ENCODE data around the gene DICER1. TPM values are rescaled to one million over a fixed set of nuclear protein-coding genes. Genes with fewer than 3 reads are reported as not detected.

Gene DICER1
- total RNA-seq, 4 donors from 2014 or later: 64.3 to 125 (median 78.0) TPM

DNA sequence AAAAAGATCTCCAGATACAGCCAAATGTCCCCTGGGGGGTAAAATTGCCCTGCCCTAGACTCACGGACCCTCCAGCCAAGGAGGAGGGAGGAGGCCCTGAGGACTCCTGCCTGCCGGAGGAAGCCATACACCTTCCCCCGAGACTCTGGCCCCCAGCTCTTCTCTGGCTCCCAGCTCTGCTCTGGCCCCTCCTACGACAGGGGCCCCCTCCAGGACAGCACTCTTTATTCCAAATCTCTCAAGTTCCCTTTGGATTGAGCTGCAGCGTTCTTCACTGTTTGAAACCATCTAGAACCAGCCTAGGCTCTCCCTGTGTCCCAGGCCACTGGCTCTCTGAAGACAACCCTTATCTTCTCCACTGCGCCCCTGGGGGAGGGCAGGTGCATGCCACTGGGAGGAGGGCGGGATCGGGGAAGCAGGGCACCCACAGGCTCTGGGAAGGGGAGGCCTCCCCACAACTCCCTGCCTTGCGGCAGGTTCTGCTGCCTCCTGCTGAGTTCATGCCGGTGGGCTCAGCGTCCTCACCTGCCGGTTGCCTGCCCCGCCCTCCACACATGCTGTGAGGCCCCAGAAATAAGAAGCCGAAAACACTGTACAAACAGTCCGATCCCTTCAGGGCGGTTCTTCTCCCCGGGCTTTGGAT, 112.7 kb downstream of the DICER1 start:
- Histone ChIP-seq H3K27ac (no peak overlapping the region), H3K4me1 (no peaks in the 10 kb centered on the region), H3K9me3 (no peaks in the 10 kb centered on the region), H3K4me3 (no peak overlapping the region), H3K27me3 (no peaks in the 10 kb centered on the region), H3K36me3 (no peaks in the 10 kb centered on the region)
- DNase-seq: peak in 2 of 3 donors; percentile 10 to 37
- no peak for TF ChIP-seq POLR2A (IDR thresholded peaks at IDR 0.05)
- TF ChIP-seq, protein P1, sequence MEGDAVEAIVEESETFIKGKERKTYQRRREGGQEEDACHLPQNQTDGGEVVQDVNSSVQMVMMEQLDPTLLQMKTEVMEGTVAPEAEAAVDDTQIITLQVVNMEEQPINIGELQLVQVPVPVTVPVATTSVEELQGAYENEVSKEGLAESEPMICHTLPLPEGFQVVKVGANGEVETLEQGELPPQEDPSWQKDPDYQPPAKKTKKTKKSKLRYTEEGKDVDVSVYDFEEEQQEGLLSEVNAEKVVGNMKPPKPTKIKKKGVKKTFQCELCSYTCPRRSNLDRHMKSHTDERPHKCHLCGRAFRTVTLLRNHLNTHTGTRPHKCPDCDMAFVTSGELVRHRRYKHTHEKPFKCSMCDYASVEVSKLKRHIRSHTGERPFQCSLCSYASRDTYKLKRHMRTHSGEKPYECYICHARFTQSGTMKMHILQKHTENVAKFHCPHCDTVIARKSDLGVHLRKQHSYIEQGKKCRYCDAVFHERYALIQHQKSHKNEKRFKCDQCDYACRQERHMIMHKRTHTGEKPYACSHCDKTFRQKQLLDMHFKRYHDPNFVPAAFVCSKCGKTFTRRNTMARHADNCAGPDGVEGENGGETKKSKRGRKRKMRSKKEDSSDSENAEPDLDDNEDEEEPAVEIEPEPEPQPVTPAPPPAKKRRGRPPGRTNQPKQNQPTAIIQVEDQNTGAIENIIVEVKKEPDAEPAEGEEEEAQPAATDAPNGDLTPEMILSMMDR (IDR thresholded peaks at IDR 0.05): no peak

DNA sequence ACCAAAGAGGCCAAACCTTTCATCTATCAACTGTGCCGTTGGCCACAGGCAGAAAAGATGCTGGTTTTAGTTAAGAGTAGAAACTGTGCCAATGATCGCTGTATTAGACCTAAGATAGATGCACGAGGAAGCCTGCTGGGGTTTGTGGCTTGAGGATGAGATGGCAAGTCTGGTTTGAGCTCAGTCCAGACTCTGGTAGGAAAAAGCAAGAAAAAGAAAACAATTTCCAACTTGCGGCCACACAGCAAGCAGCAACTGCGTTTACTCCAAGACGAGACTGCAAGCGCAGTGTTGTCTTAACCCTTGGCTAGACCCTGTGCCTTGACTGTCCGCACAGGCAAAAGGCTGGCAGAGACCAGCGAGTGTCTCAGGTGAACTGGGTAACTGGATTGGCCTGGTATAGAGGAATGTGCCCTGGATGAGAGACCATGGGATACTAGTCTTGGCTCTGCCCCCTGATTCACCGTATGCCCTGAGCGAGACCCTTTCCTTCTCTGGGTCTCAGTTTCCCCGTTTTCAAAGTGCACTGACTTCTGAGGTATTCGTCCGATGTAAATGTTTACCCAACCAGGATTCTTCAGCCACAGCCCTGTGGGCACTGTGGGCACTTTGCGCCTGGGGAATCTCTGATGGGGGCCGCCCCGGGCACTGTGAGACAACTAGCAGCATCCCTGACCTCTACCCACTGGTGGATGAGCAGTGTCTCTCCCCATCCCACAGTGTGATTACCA, 113.4 kb downstream of the DICER1 start:
- Histone ChIP-seq H3K27me3 (no peaks in the 10 kb centered on the region), H3K36me3 (no peaks in the 10 kb centered on the region), H3K4me3 (no peak overlapping the region), H3K27ac (no peak overlapping the region), H3K9me3 (no peaks in the 10 kb centered on the region), H3K4me1 (no peaks in the 10 kb centered on the region)
- TF ChIP-seq, protein P1 (IDR thresholded peaks at IDR 0.05): no peak
- no peak for TF ChIP-seq POLR2A (IDR thresholded peaks at IDR 0.05)
- DNase-seq: peak in 2 of 3 donors; percentile 2 to 34

DNA sequence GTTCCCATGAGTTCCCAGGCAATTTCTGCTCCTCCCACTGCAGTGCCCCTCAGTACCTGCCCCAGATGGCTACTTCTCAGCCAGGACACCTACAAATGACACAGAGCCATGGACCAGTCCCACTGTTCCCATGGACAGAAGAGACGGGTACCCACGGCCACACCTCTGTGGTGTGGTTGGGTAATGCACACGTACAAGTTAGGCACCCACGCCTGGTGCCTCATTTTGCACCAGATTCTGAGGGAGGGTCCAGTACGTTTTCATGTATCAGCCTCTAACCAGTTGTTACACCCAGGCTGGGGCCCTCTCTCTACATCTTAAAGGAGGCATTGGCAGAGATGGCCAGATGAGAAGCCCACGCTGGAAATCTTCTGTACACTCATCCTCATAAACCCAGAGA, 114.0 kb downstream of the DICER1 start:
- no peaks in the 10 kb centered on the region for H3K36me3 ChIP-seq
- no peak overlapping the region for H3K27ac ChIP-seq
- no peaks in the 10 kb centered on the region for H3K4me1 ChIP-seq
- H3K4me3 ChIP-seq: no peak overlapping the region
- DNase-seq: peak in 2 of 3 donors; percentile 2 to 14
- H3K27me3 ChIP-seq: no peaks in the 10 kb centered on the region
- no peak for TF ChIP-seq POLR2A (IDR thresholded peaks at IDR 0.05)
- TF ChIP-seq, protein P1 (IDR thresholded peaks at IDR 0.05): no peak
- no peaks in the 10 kb centered on the region for H3K9me3 ChIP-seq

DNA sequence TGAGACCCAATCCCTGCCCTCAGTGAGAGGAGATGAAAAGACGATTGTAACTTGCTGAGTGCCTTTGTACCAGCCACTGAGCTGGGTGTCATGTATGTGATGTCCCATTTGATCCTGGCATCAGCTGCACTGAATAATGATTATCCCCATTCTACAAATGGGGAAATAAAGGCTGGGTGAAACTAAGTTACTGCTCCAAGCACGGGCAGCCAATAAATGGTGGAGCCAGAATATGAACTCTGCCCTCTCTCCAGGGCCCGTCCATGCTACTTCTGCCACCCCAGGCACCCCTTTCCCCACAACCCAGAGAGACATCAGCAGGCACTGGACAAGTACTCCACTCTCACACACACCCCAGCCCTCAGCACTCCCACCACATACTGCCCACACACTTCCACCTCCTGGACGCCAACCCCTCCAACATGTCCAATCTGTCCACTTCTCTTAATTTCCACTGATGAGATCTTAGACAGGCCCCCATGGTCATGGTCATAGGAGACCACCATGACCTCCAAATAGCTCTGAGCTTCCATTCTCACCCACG, 115.8 kb downstream of the DICER1 start:
- Histone ChIP-seq H3K4me3 (no peak overlapping the region), H3K4me1 (no peaks in the 10 kb centered on the region), H3K27ac (peak overlapping the region in 1 of 4 donors; percentile 57), H3K27me3 (no peaks in the 10 kb centered on the region), H3K36me3 (no peaks in the 10 kb centered on the region), H3K9me3 (no peaks in the 10 kb centered on the region)
- DNase-seq: peak in 2 of 3 donors; percentile 19 to 21
- no peak for TF ChIP-seq POLR2A (IDR thresholded peaks at IDR 0.05)
- TF ChIP-seq, protein P1 (IDR thresholded peaks at IDR 0.05): no peak

DNA sequence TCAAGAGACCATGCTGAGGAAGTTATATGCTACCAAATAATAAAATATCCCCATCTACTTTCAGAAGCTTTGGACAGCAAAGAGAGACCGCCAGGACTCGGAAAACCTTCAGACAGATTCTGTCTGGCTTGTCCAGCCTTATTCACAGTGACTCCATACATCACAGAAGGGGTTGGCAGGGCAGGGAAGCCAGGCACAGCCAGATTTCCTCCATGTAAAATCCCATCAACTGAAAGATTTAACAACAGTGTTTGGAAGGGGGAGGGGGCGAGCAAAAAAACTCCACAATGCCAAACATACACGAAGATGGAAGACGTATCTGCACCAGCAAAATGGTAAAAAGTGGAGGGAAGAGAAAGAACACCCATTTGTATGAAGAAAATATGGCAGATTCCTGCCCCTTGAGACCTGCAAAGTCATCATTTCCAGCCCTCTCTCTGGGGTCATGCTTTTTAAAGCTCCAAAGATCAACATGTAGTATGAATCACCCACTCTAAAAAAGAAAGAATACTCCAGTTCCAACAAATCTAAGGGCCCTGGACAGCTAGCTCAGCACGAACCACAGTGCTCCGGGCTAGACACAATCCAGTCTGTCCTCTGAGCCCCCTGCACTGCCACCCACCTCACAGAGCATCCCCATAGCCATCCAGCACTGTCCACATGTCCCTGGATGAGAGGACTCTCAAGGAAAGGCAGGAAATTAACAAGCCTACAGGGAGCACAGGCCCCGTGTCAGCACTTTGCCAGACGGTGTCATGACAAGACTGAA, 116.4 kb downstream of the DICER1 start:
- Histone ChIP-seq H3K4me1 (no peaks in the 10 kb centered on the region), H3K27ac (peak overlapping the region in 1 of 4 donors; percentile 57), H3K9me3 (no peaks in the 10 kb centered on the region), H3K36me3 (no peaks in the 10 kb centered on the region), H3K4me3 (no peak overlapping the region), H3K27me3 (no peaks in the 10 kb centered on the region)
- peak in 2 of 3 donors; percentile 22 to 26 for DNase-seq
- TF ChIP-seq, protein P1 (IDR thresholded peaks at IDR 0.05): no peak
- no peak for TF ChIP-seq POLR2A (IDR thresholded peaks at IDR 0.05)

Data from Peyer's patch (tissue), 4 donors.